Hepatocyte (in vitro differentiated cells): ENCODE data around the gene CYSRT1. TPM values are rescaled to one million over a fixed set of nuclear protein-coding genes. Genes with fewer than 3 reads are reported as not detected.
A peak's percentile ranks its signal among the peaks of the same experiment; 100 is the strongest.

Source experiments
- DNase-seq: peaks from one replicate; pipeline ENCODE4 v3.0.0-alpha.2; 2016; ENCODE audit warnings: low spot score
- H2AFZ ChIP-seq: fragments of 200-600 bp; sonication (generic); 2 replicates; pipeline ENCODE4 v1.6.0; 2016; ENCODE audit warnings: antibody characterized with exemption, mild to moderate bottlenecking
- H3K27ac ChIP-seq: fragments of 200-600 bp; sonication (generic); 2 replicates; pipeline ENCODE4 v1.5.1; 2016; ENCODE audit warnings: mild to moderate bottlenecking
- H3K27me3 ChIP-seq: fragments of 200-600 bp; sonication (generic); 2 replicates; pipeline ENCODE4 v1.6.1; 2016
- H3K36me3 ChIP-seq: fragments of 200-600 bp; sonication (generic); replicated peaks from 2 replicates; pipeline ENCODE4 v1.5.1; 2016; ENCODE audit warnings: low read depth; ENCODE audit not compliant: insufficient read depth
- H3K4me1 ChIP-seq: fragments of 200-600 bp; sonication (generic); 2 replicates; pipeline ENCODE4 v1.5.1; 2016; ENCODE audit warnings: mild to moderate bottlenecking, moderate library complexity; ENCODE audit not compliant: insufficient read depth
- H3K4me2 ChIP-seq: fragments of 200-600 bp; sonication (generic); 2 replicates; pipeline ENCODE4 v1.6.0; 2016
- H3K4me3 ChIP-seq: fragments of 200-600 bp; sonication (generic); 2 replicates; pipeline ENCODE4 v1.5.1; 2016; ENCODE audit warnings: mild to moderate bottlenecking
- H3K79me2 ChIP-seq: fragments of 200-600 bp; sonication (generic); 2 replicates; pipeline ENCODE4 v1.6.0; 2017; ENCODE audit warnings: mild to moderate bottlenecking
- H3K9me2 ChIP-seq: fragments of 200-600 bp; sonication (generic); replicated peaks from 2 replicates; pipeline ENCODE4 v1.6.0; 2017; ENCODE audit warnings: mild to moderate bottlenecking; ENCODE audit not compliant: insufficient read depth
- H3K9me3 ChIP-seq: fragments of 200-600 bp; sonication (generic); 2 replicates; pipeline ENCODE4 v1.5.1; 2016; ENCODE audit warnings: low read depth, mild to moderate bottlenecking
- H4K20me1 ChIP-seq: fragments of 200-600 bp; sonication (generic); 2 replicates; pipeline ENCODE4 v1.6.0; 2016; ENCODE audit warnings: mild to moderate bottlenecking; ENCODE audit not compliant: insufficient read depth, poor library complexity, severe bottlenecking
- EZH2 ChIP-seq: fragments of 200-600 bp; sonication (generic); IDR thresholded peaks from 2 replicates; pipeline ENCODE4 v1.6.1; 2016; ENCODE audit warnings: antibody characterized with exemption, mild to moderate bottlenecking, borderline replicate concordance
- EZH2phosphoT487 ChIP-seq: fragments of 200-600 bp; sonication (generic); IDR thresholded peaks from one replicate; pipeline ENCODE4 v1.6.1; 2018; ENCODE audit warnings: antibody characterized with exemption, mild to moderate bottlenecking, low read depth, moderate library complexity; ENCODE audit not compliant: unreplicated experiment, severe bottlenecking
- WGBS: methylation state at CpG from one replicate; pipeline ENCODE4 v1.1.6; 2016; ENCODE audit warnings: low lambda C conversion rate; ENCODE audit errors: missing lambda C conversion rate; 5-methylcytosine and 5-hydroxymethylcytosine counted together
- polyA plus RNA-seq: library from polyadenylated mRNA; unstranded; fragments of >200 nt; fragmentation: Nextera tagmentation; extraction: Ambion mirVana; gene quantifications from 2 replicates; pipeline ENCODE4 v1.2.1, GENCODE V29; 2016
- total RNA-seq: library from RNA; depleted of rRNA; stranded (reverse); fragments of >200 nt; gene quantifications from 2 replicates; pipeline ENCODE4 v1.2.3, GENCODE V29; 2014
- TF ChIP-seq, protein P1 (sequence below): fragments of 200-600 bp; sonication (generic); IDR thresholded peaks from 2 replicates; pipeline ENCODE4 v1.5.1; 2016; ENCODE audit warnings: antibody characterized with exemption, mild to moderate bottlenecking; ENCODE audit not compliant: poor library complexity

Gene CYSRT1
- total and polyA plus RNA-seq, 2 experiments from 2014 or later = 1.4 to 2.1 TPM

DNA sequence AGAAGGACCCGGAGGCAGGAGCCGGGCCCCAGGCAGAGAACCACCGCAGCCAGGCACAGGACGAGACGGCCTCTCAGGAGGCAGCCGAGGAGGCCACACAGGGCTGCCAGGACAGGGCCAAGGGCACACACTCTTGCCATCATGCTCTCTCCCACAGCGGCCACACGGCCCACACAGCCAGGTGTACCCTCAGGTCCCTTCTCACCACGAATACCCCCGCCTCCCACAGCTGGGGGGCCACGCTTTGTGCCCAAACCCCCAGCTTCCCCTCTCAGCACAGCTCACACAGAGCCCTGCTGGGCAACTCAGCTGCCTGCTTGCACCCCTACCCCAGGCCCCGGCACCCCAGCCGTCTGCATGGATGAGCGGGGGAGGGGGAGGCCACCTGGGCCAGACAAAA lies 31.2 kb upstream of the CYSRT1 start:
- DNase-seq = no peak
- Histone ChIP-seq H3K36me3 (no peaks in the 10 kb centered on the region), H2AFZ (no peak overlapping the region), H3K27ac (peak overlapping the region; percentile 34), H3K79me2 (peaks cover 94% of the 10 kb centered on the region), H3K4me2 (peak overlapping the region; percentile 99), H3K9me2 (no peaks in the 10 kb centered on the region), H3K27me3 (no peaks in the 10 kb centered on the region), H3K4me3 (no peak overlapping the region), H3K9me3 (no peaks in the 10 kb centered on the region), H4K20me1 (peaks cover 70% of the 10 kb centered on the region), H3K4me1 (peaks cover 47% of the 10 kb centered on the region)
- no peak for TF ChIP-seq EZH2
- TF ChIP-seq, protein P1, sequence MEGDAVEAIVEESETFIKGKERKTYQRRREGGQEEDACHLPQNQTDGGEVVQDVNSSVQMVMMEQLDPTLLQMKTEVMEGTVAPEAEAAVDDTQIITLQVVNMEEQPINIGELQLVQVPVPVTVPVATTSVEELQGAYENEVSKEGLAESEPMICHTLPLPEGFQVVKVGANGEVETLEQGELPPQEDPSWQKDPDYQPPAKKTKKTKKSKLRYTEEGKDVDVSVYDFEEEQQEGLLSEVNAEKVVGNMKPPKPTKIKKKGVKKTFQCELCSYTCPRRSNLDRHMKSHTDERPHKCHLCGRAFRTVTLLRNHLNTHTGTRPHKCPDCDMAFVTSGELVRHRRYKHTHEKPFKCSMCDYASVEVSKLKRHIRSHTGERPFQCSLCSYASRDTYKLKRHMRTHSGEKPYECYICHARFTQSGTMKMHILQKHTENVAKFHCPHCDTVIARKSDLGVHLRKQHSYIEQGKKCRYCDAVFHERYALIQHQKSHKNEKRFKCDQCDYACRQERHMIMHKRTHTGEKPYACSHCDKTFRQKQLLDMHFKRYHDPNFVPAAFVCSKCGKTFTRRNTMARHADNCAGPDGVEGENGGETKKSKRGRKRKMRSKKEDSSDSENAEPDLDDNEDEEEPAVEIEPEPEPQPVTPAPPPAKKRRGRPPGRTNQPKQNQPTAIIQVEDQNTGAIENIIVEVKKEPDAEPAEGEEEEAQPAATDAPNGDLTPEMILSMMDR = no peak
- no peak for TF ChIP-seq EZH2phosphoT487
- WGBS = 96% methylated on average over 13 of the region's 14 CpGs

DNA sequence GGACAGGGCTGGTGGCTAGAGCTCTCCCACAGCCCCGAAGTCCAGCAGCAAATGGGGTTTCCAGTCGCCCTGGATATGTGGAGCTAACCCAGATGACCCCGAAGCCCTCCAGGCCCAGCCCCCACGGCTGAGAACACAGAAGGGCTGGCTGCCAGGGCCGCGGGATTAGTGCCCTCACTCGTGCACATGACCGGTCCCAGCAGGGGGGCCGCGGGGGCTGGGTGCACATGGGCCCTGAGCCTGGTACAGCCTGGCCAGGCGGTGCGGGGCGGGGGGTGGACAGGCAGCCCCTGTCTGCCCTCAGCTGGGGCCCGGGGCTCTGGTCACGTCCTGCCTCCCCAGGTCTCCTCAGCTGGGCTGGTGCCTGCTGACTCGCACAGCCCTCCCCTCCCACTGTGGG lies 30.6 kb upstream of the CYSRT1 start:
- TF ChIP-seq EZH2 = no peak
- TF ChIP-seq, protein P1 = no peak
- TF ChIP-seq EZH2phosphoT487 = no peak
- Histone ChIP-seq H3K4me3 (no peak overlapping the region), H3K79me2 (peaks cover 99% of the 10 kb centered on the region), H3K27me3 (no peaks in the 10 kb centered on the region), H3K9me2 (no peaks in the 10 kb centered on the region), H3K36me3 (no peaks in the 10 kb centered on the region), H3K4me2 (peak overlapping the region; percentile 99), H3K9me3 (no peaks in the 10 kb centered on the region), H3K27ac (peak overlapping the region; percentile 58), H2AFZ (no peak overlapping the region), H4K20me1 (peaks cover 73% of the 10 kb centered on the region), H3K4me1 (peaks cover 53% of the 10 kb centered on the region)
- WGBS = 83% methylated on average over 13 of the region's 16 CpGs
- DNase-seq = peak; percentile 65

DNA sequence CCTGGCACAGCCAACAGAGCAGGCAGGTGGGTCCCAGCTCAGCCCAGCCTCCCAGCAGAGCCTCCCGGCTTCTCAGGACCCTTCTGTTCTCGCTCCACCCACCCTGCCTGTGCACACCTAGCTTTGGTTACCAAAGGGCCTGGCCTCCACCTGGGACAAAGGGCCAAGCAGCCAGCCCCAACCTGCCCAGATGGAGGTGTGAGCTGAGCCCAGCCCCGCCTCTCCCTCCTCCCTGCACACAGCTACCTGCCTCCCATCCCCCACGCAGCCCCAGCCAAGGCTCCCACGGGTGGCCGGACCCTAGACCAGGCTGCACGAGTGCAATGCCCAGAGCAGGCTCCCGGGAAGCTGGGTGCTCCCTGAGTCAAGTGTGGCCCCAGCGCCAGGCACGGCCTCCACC lies 30.1 kb upstream of the CYSRT1 start:
- Histone ChIP-seq H4K20me1 (peaks cover 73% of the 10 kb centered on the region), H3K79me2 (peaks cover 99% of the 10 kb centered on the region)

More for the DNA sequence above, 30.1 kb upstream of the CYSRT1 start:
- Histone ChIP-seq H3K9me3 (no peaks in the 10 kb centered on the region), H3K9me2 (no peaks in the 10 kb centered on the region), H3K4me2 (peak overlapping the region; percentile 99), H3K4me1 (peaks cover 52% of the 10 kb centered on the region), H3K4me3 (no peak overlapping the region), H2AFZ (no peak overlapping the region), H3K27ac (peak overlapping the region; percentile 58), H3K27me3 (no peaks in the 10 kb centered on the region), H3K36me3 (no peaks in the 10 kb centered on the region)
- TF ChIP-seq, protein P1 = no peak
- TF ChIP-seq EZH2 = no peak
- TF ChIP-seq EZH2phosphoT487 = no peak
- WGBS = 78% methylated on average over 9 of the region's 10 CpGs
- peak; percentile 38 for DNase-seq
